AG10803 (cell line): ENCODE measurements around the gene PPFIBP1.
"Not testable (repeated sequence)": the region's sequence is repeated elsewhere in the genome, so short reads cannot be mapped to it uniquely, and the experiment has no call there.

Experiments used
- DNase-seq: peaks from one replicate; pipeline ENCODE4 v3.0.0; 2010; ENCODE audit warnings: low read depth
- H3K4me3 ChIP-seq: 2 replicates; pipeline ENCODE4 v1.5.1; 2011; ENCODE audit warnings: mild to moderate bottlenecking, low read length, control low read depth
- TF ChIP-seq, protein P1 (sequence below): conservative IDR thresholded peaks from 2 replicates; pipeline ENCODE4 v1.5.1; 2011; ENCODE audit warnings: mild to moderate bottlenecking, low read length, control low read depth, inconsistent platforms

Gene PPFIBP1

DNA sequence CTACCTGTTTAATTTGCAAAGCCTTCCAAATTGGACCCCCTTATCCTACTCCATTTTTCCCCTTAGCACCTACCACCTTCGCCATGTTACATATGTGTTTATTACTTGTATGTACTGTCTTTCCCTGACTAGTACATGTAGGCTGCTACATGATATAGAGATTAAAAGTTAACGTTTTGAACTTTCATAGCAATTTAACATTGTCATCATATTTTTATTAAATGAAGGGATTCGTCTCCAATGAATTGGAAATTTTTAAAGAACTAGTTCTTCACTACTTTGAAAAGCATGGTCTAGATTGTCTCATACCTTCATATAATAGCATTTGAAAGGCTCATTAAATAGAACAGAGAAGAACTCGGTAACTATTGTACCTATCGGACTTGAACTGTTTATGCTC lies 107.4 kb downstream of the PPFIBP1 start:
- no peak overlapping the region for H3K4me3 ChIP-seq
- TF ChIP-seq, protein P1, sequence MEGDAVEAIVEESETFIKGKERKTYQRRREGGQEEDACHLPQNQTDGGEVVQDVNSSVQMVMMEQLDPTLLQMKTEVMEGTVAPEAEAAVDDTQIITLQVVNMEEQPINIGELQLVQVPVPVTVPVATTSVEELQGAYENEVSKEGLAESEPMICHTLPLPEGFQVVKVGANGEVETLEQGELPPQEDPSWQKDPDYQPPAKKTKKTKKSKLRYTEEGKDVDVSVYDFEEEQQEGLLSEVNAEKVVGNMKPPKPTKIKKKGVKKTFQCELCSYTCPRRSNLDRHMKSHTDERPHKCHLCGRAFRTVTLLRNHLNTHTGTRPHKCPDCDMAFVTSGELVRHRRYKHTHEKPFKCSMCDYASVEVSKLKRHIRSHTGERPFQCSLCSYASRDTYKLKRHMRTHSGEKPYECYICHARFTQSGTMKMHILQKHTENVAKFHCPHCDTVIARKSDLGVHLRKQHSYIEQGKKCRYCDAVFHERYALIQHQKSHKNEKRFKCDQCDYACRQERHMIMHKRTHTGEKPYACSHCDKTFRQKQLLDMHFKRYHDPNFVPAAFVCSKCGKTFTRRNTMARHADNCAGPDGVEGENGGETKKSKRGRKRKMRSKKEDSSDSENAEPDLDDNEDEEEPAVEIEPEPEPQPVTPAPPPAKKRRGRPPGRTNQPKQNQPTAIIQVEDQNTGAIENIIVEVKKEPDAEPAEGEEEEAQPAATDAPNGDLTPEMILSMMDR: no peak
- no peak for DNase-seq

DNA sequence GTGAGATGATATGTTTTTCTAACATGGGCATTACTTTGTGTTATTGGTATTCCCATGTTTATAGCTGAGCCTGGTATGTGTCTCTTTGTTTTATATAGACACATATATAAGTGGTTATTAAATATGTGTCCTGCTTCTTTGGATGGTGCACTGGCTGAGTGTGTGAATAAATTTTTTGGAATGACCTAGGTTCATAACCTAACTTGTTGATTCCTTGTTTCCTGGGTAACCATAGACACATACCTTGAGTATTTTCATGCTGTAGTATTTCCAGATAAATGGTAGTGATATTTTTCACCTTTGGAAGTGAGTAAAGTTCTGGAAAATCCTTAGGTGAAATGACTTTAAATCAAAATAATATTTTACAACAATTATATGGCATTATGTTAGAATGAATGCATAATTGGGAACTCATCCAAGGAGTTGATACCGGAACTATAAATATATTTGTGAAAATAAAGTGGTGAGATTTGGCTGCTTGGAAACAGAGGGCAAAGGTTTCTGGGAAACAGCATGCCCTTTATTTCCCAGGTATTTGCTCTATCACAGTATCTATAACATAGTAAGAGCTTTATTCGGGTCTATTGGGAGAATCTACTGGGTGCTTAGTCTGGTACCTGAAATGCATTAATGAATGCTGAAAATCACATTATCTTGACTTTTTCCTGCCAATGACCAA lies 107.9 kb downstream of the PPFIBP1 start:
- TF ChIP-seq, protein P1: no peak
- no peak overlapping the region for H3K4me3 ChIP-seq
- no peak for DNase-seq

DNA sequence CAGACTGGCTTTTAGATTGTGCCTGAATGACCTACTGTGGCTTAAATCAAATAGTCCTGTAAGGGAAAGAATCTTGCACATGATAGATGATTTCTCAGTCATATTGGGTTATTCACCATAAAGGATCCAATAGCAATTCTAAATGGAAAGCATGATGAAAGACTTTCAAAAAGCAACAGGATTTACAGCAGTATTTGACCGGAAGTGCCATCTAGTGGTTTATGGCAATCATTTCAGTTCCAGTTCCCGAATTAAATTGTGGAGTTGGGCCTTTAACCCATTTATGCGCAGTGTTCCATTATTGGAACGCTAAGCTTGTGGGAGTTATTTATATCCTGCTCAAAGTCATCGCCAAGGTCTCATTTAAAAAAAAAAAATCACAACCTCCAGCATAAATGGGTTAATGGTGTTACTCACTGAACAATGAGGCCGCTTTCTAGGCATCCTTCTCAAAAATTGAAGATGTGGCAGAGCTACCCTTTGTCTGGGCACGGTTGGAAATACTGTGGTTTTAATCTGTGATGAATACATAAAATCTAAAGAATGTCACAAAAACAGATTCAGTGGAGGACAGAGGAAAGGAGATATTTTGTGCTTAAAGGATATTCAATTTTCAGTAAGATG lies 111.5 kb downstream of the PPFIBP1 start:
- TF ChIP-seq, protein P1: peak; percentile 72
- no peak overlapping the region for H3K4me3 ChIP-seq
- peak; percentile 73 for DNase-seq

DNA sequence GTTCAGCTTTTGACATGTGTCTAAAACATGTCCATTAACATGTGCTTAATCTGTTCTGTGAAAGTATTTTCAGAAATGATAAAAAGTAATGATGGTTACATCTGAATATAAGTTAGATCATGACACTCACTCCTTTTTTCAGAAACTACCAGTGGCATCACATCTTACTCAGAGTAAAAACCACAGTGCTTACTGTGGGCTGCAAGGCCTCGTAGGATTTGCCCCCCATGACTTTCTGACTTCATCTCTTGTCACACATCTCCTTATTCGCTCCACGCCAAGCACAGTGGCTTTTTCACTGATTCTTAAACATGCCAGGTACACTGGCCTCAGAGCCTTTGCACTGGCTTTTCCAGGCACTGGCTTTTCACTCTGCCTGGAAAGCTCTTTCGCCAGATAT lies 112.6 kb downstream of the PPFIBP1 start:
- DNase-seq, H3K4me3 ChIP-seq: not testable (repeated sequence)

DNA sequence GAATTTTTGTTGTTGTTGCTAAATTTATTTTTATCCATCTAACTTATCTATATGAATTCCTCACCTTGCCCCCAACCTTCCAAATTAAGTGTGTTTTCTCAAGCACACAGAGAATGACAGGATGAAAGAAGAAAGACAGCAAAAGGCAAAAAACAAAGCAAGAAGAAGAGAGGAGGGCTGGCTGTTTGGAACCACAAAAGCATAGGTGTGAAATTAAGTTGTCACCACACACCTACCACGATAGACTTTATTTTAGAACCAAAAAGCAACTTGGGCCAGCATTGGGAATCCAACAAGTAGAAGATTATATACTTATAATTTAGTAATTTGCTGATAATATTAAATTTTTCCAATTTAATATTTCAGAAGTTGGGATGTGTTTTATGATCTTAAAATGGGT lies 113.5 kb downstream of the PPFIBP1 start:
- no peak for DNase-seq
- TF ChIP-seq, protein P1: no peak
- H3K4me3 ChIP-seq: no peak overlapping the region

DNA sequence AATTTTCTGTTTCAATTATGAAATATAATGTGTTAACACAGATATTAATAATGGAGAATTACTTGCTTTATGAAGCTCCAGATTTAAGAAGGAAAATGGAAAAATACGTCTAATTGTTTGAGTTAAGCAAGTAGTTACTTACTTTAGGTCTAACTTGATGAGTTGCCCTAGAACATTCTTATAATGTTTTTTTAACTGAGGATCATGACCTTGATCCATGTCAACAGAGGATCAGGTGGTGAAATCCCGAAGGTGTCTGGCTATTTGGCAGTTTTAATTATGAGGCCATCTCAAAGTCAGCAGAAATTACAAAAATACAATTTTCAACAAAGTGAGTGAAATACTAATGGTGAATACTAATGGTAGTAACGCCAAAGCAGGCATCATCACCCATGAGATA lies 115.3 kb downstream of the PPFIBP1 start:
- DNase-seq: no peak
- no peak overlapping the region for H3K4me3 ChIP-seq
- TF ChIP-seq, protein P1: no peak

DNA sequence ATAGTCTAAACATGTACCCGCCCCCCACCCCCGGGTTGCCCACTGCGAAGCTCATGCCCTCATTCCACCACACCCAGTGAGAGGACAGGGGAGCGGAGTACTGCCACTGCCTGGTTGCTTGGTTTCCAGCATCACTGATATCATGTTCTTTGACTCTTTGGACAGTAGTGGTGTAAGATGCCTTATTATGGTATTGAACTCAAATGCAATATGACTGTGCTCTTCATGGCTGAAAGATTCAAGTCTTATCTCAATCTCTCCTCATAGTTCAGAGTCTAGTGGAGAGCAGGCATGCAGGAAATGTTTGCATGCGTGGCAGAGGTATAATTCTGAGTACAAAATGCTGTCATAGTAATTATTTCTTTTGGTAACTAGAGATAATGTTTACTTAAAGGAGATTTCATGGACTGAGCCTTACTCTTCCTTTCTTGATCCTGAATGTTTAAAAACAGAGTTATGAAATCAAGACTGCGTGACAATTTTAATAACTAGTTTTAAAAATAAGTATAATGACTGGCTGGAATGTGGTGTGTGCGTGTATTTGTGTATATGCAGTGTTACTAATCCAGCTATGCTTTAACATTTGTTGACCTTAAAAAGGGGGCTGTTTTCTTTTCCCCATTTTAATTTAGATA lies 116.7 kb downstream of the PPFIBP1 start:
- DNase-seq, H3K4me3 ChIP-seq: not testable (repeated sequence)

DNA sequence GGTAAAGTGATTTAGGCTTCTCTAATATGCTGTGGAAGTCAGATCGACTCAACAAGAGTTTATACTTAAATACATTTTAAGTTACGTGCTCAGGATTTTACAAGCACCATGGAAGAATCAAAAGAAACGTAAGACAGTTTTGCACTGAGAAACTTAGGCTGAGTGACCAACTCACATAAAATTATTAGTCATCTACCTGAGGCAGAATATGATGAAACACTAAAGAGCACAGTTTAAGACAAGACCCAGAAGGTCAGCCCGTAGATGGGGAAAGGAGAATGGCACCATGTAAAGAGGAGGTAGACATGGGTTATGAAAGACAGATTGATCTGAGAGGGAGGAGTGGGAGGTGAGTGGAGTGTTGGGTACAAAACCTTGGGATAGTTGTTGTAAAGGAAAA lies 118.4 kb downstream of the PPFIBP1 start:
- H3K4me3 ChIP-seq, DNase-seq: not testable (repeated sequence)

DNA sequence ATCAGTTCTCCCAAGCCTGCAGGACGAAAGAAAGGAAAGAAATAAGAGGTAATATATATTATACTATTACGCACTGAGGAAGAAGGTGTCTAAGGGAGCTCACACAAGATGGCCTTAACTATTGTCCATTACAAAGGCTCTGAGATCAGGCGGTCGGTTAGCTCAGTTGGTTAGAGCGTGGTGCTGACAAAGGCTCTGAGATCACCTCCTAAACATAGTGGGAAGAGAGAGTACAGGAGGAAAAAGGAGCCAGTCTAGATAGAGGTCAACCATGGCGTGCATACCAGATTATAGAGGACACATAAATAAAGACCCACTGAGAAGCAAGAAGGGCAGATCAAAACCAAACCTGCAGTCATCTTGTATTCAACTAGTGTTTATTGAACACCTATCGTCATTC lies 118.9 kb downstream of the PPFIBP1 start:
- not testable (repeated sequence) for H3K4me3 ChIP-seq, DNase-seq
